ENCODE results near the gene PSMD14.

PSMD14 gene

GRCh38 chr2:161423421-161424393, 115.5 kb downstream of the PSMD14 start:
- ChIA-PET POLR2A (no interaction called here), CTCF (no interaction called here)
- no peak for TF ChIP-seq ZNF777 (tag by site-specific recombination; IDR thresholded peaks at IDR 0.05; ENCODE audit: borderline replicate concordance)
- no peak for TF ChIP-seq ZNF585B (tag by site-specific recombination; IDR thresholded peaks at IDR 0.05)
- no peak for TF ChIP-seq SP7 (tag by site-specific recombination; IDR thresholded peaks at IDR 0.05)
- no peak for TF ChIP-seq ZNF366 (tag by site-specific recombination; conservative IDR thresholded peaks at IDR 0.05)
- no peak for TF ChIP-seq ZNF473 (tag by site-specific recombination; IDR thresholded peaks at IDR 0.05)
- TF ChIP-seq PBX3 (CRISPR knock-in tag; IDR thresholded peaks at IDR 0.05), result no peak
- no peak for TF ChIP-seq MEIS1 (CRISPR knock-in tag; IDR thresholded peaks at IDR 0.05; ENCODE audit: borderline replicate concordance)
- TF ChIP-seq SCRT1 (tag by site-specific recombination; IDR thresholded peaks at IDR 0.05; ENCODE audit: borderline replicate concordance), result no peak
- no peaks in the 10 kb centered on the region for H3K36me3 ChIP-seq (ENCODE audit: control insufficient read depth in 2 of 2, insufficient read depth in 1 of 2, low read length in 2 of 2)
- no peak overlapping the region for H3K27ac ChIP-seq (ENCODE audit: extremely low read depth, low read depth, low read length)
- H3K4me1 ChIP-seq (ENCODE audit: control insufficient read depth, insufficient read depth, low read length), result no peaks in the 10 kb centered on the region
- no peaks in the 10 kb centered on the region for H3K9me3 ChIP-seq (ENCODE audit: control insufficient read depth, insufficient read depth, low read depth, low read length)
- H3K4me3 ChIP-seq (ENCODE audit: low read depth, low read length), result no peak overlapping the region

- CTCF ChIA-PET, result no interaction called here
- Histone ChIP-seq H3K36me3 (ENCODE audit: control insufficient read depth in 2 of 2, insufficient read depth in 1 of 2, low read length in 2 of 2) (no peaks in the 10 kb centered on the region), H3K9me3 (ENCODE audit: control insufficient read depth, insufficient read depth, low read depth, low read length) (no peaks in the 10 kb centered on the region), H3K4me3 (ENCODE audit: low read depth, low read length) (no peak overlapping the region), H3K4me1 (ENCODE audit: control insufficient read depth, insufficient read depth, low read length) (no peaks in the 10 kb centered on the region), H3K27ac (ENCODE audit: extremely low read depth, low read depth, low read length) (no peak overlapping the region)
- POLR2A ChIA-PET, result no interaction called here
- TF ChIP-seq ZNF223 (tag by site-specific recombination; IDR thresholded peaks at IDR 0.05) (no peak), TRIM28 (IDR thresholded peaks at IDR 0.05; ENCODE audit: borderline replicate concordance, low read length) (no peak), ZNF157 (tag by site-specific recombination; IDR thresholded peaks at IDR 0.05) (no peak), ZNF423 (tag by site-specific recombination; IDR thresholded peaks at IDR 0.05) (no peak), ZBTB6 (tag by site-specific recombination; IDR thresholded peaks at IDR 0.05) (no peak), ZNF645 (tag by site-specific recombination; IDR thresholded peaks at IDR 0.05) (no peak), KLF16 (tag by site-specific recombination; IDR thresholded peaks at IDR 0.05) (no peak), PRDM4 (tag by site-specific recombination; IDR thresholded peaks at IDR 0.05) (no peak), ZNF155 (tag by site-specific recombination; IDR thresholded peaks at IDR 0.05) (no peak), TSHZ1 (tag by site-specific recombination; IDR thresholded peaks at IDR 0.05; ENCODE audit: borderline replicate concordance) (no peak), ZNF501 (tag by site-specific recombination; IDR thresholded peaks at IDR 0.05) (no peak), ZNF658 (tag by site-specific recombination; IDR thresholded peaks at IDR 0.05) (no peak), SP2 (tag by site-specific recombination; IDR thresholded peaks at IDR 0.05) (no peak), BCL6B (tag by site-specific recombination; IDR thresholded peaks at IDR 0.05) (no peak), ZNF341 (tag by site-specific recombination; IDR thresholded peaks at IDR 0.05; ENCODE audit: low read depth) (no peak)
Measured at GRCh38 chr2:161424394-161424769, 116.2 kb downstream of the PSMD14 start.

All from HEK293 (cell line).